ENCODE data around the gene GJA5.

Gene GJA5

DNA sequence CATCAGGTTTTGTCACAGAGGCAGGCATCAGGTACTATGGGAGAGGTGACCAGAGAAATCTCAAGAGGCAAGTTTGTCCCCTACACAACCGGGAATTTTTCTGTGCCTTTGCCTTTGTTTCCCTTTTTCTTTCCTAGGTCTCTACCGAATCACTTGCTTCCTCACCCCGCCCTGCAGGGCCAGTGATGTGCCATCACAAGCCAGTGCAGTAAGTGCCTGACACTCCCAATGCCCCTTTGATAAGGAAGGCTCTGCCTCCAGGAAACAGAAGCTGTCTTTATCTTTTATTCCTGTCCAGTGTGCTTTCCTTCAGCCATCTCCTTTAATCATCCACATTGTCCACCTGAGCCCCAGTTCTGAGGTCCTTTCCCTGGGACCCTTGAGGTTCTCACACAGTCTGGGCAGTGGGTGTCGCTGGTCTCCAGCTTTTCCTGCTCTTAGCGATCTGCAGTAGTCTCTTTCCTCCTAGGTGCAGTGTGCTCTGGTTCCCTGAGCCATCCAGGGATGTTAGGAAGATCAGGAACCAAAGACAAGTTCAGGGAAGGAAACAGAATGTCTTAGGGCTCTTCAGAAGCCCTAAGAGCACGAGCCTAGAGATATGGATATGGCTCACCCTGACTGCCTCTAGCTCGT is 36.6 kb downstream of the GJA5 start:
- DNase-seq, result no peak

GRCh38 chr1:147722124-147722523 is 38.3 kb downstream of the GJA5 start:
- DNase-seq, result no peak

DNA sequence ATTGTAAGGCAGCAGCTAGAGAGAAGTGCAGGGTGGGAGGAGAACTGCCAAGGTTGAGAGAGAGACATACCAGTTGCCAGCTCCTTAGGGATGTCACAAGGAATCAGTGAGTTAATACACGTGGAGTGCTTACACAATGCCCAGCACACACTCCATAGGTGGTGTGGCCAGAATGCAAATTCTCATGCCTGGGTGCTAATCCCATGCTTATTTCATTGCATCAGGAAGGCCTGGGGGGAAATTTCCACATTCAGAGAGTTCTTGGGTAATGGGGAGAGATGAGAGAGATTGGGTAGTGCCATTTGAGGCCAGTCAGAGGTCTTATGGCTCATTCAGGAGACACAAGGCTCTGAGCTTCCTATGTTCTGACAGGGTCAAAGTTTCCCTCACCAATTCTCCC is 38.7 kb downstream of the GJA5 start:
- no peak for DNase-seq

DNA sequence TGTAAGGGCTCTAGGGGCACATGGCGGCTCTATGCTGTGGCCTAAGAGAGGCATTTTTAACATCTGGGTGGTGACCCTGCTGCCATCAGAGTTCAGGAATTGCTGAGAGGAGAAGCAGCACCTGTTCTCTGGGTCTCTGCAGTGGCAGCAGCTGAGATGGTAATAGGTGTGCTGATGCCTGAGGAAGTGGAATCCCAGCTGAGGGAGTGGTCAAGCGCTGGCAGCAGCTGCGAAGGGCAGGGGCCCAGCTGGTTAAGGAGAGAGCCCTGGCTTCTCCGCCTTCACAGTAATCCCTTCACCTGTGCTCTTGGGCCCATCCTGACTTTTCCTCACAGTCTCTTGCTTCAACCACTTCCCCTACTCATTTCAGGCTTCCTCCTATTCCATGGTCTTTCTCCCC is 39.8 kb downstream of the GJA5 start:
- DNase-seq, result no peak

GRCh38 chr1:147719711-147720225 is 40.6 kb downstream of the GJA5 start:
- no peak for DNase-seq

DNA sequence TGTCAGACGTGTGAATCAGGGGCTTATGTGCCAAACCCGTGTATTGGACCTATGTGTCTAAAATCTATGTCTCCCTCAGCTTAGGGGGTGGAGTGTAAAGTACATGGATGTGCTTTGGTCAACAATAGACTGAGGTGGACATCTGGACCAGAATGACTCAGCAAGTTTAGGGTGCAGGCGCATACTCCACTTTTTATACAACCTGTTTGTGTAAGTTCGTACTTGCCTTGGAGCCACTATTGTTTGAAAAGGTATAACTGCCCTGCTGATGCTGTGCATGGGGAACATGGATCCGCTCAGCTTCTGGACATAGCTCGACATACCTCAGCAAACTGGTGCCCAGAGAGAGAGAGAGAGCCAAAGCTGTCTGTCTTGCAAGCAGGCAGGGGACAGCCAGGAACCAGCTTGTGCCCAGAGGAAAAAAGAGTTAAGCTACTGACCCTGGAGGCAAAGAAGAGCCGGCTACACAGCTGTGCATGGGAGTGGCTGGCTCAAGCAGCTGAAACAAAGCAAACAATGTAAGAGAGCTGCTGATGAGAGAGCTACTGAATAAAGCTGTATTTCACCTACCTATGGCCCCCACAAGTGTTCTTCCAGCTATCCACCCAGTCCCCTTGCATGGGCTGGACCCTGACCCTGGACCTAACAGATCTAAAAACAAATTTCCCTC is 41.2 kb downstream of the GJA5 start:
- no peak for DNase-seq

DNA sequence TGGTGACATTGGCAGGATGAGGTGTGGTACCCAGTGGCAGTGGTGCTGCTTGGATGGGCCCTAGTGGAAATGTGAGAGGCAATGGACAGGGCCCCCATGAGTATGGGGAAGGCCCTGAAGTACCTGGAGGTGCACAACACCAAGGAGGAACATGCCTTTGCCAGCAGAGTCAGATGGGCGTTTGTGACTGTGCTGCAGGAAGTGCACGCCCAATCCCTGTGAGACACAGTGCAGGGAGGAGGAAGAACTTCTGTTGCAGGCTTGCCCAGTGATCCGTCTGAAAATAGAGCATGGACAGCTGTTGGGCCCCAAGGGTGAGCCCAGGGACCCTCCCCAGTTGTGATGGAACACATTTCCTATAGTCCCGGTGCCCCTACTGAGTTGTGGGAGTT is 42.7 kb downstream of the GJA5 start:
- no peak for DNase-seq

- DNase-seq, result no peak
Observed at GRCh38 chr1:147717051-147717705, 43.2 kb downstream of the GJA5 start.

DNA sequence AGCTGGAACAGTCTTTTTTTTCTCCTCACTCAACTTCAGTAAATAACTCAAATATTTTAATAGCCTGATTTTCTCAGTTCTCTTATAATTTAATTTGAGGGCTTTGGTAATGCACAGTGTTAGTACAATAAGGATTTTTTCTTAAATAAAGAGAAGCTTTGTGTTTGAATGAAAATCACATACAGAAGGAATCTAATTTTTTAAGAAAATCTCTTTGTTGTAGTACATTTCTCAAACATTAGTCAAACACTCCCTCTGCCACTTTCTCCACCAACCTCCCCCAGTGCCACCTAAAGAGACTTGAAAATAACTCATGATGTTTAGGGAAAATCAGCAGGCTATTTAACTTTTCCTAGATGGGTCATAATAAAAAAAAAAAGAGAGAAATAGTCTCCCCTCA is 47.8 kb downstream of the GJA5 start:
- no peak for DNase-seq
